Measurements from ENCODE around the gene HAAO. TPM values are rescaled to one million over a fixed set of nuclear protein-coding genes. Genes with fewer than 3 reads are reported as not detected.

HAAO gene
- total RNA-seq, 1 experiment from 2014 or later, result 6.6 TPM

DNA sequence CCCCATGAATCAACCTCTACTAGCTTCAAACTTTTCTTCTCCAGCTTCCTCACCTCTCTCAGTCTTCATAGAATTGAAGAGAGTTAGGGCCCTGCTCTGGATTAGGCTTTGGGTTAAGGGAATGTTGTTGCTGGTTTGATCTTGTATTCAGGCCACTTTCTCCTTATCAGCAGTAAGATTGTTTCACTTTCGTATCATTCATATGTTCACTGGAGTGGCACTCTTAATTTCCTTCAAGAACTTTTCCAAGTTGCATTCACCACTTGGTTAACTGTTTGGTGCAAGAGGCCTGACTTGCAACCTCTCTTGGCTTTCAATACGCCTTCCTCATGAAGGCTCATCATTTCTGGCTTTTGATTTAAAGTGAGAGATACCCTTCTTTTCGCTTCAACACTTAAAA is 51.2 kb downstream of the HAAO start:
- Histone ChIP-seq H3K79me2 (ENCODE audit: insufficient read depth, low read length) (no peaks in the 10 kb centered on the region), H3K79me1 (ENCODE audit: insufficient read depth, low read depth, low read length, poor library complexity, severe bottlenecking) (no peaks in the 10 kb centered on the region), H4K5ac (ENCODE audit: insufficient read length, low read depth, low read length) (no peak overlapping the region), H4K8ac (replicated peaks; ENCODE audit: insufficient read length, low read depth, low read length) (no peak overlapping the region), H3K4me2 (ENCODE audit: insufficient read depth, insufficient read length, low read length) (no peak overlapping the region), H2BK12ac (ENCODE audit: insufficient read length, low read depth, low read length) (no peak overlapping the region), H3K23ac (ENCODE audit: insufficient read length, low read depth, low read length) (no peak overlapping the region), H2BK15ac (ENCODE audit: low read depth, low read length) (no peak overlapping the region), H2BK120ac (ENCODE audit: low read depth, low read length, poor library complexity, severe bottlenecking) (no peak overlapping the region), H3K27me3 (ENCODE audit: insufficient read depth, low read length) (no peaks in the 10 kb centered on the region), H3K18ac (ENCODE audit: insufficient read length, low read depth, low read length) (no peak overlapping the region), H3K27ac (ENCODE audit: insufficient read length, low read depth, low read length) (no peak overlapping the region), H3K9me3 (ENCODE audit: control insufficient read depth, low read depth, low read length) (no peaks in the 10 kb centered on the region), H4K91ac (ENCODE audit: insufficient read length, low read depth, low read length) (no peak overlapping the region), H3T11ph (ENCODE audit: low read length) (no peak overlapping the region), H2AFZ (ENCODE audit: low read length) (no peak overlapping the region), H3K23me2 (ENCODE audit: insufficient read length, low read depth, low read length, poor library complexity, severe bottlenecking) (no peaks in the 10 kb centered on the region), H2AK5ac (ENCODE audit: insufficient read length, low read length) (no peak overlapping the region), H3K14ac (ENCODE audit: insufficient read depth, low read length) (no peak overlapping the region), H3K4me1 (ENCODE audit: insufficient read depth, low read length) (no peaks in the 10 kb centered on the region), H2BK5ac (ENCODE audit: insufficient read length, low read length) (no peak overlapping the region), H3K4ac (ENCODE audit: low read depth, low read length) (no peak overlapping the region), H4K20me1 (ENCODE audit: control insufficient read depth, insufficient read depth, insufficient read length) (no peaks in the 10 kb centered on the region), H2BK20ac (ENCODE audit: low read depth, low read length, poor library complexity, severe bottlenecking) (no peak overlapping the region), H3K56ac (ENCODE audit: insufficient read length, low read depth, low read length) (no peak overlapping the region), H3K9ac (ENCODE audit: extremely low read depth, insufficient read length, low read length) (no peak overlapping the region)
- WGBS (ENCODE audit: extremely low coverage, insufficient read length, low lambda C conversion rate), result no CpG with 5 or more reads among the region's 3 CpGs
- Mint-ChIP-seq H3K4me3 (no peak overlapping the region), H3K9me3 (peaks cover 0 to 4% of the 10 kb centered on the region in 2 experiments; a peak in 3 of 5 replicates), H3K36me3 (ENCODE audit: insufficient read depth in 1 of 3, low read depth in 3 of 3) (peaks cover 24 to 29% (median 24%) of the 10 kb centered on the region in 3 experiments), H3K27ac (no peak overlapping the region), H3K4me1 (peaks cover 27 to 30% of the 10 kb centered on the region in 2 experiments), H3K27me3 (ENCODE audit: low read depth) (no peaks in the 10 kb centered on the region)
- DNase-seq, result no peak
- TF ChIP-seq, protein P1, sequence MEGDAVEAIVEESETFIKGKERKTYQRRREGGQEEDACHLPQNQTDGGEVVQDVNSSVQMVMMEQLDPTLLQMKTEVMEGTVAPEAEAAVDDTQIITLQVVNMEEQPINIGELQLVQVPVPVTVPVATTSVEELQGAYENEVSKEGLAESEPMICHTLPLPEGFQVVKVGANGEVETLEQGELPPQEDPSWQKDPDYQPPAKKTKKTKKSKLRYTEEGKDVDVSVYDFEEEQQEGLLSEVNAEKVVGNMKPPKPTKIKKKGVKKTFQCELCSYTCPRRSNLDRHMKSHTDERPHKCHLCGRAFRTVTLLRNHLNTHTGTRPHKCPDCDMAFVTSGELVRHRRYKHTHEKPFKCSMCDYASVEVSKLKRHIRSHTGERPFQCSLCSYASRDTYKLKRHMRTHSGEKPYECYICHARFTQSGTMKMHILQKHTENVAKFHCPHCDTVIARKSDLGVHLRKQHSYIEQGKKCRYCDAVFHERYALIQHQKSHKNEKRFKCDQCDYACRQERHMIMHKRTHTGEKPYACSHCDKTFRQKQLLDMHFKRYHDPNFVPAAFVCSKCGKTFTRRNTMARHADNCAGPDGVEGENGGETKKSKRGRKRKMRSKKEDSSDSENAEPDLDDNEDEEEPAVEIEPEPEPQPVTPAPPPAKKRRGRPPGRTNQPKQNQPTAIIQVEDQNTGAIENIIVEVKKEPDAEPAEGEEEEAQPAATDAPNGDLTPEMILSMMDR (conservative IDR thresholded peaks at IDR 0.05), result no peak

Measured in H9 (cell line).